LNCAP (cell line): ENCODE results near the gene TSSK2.

Experiments used
- TF ChIP-seq, protein P1 (sequence below): fragments of 450-650 bp; IDR thresholded peaks from 2 replicates; pipeline ENCODE4 v1.5.1; 2017; ENCODE audit warnings: mild to moderate bottlenecking

TSSK2 gene

DNA sequence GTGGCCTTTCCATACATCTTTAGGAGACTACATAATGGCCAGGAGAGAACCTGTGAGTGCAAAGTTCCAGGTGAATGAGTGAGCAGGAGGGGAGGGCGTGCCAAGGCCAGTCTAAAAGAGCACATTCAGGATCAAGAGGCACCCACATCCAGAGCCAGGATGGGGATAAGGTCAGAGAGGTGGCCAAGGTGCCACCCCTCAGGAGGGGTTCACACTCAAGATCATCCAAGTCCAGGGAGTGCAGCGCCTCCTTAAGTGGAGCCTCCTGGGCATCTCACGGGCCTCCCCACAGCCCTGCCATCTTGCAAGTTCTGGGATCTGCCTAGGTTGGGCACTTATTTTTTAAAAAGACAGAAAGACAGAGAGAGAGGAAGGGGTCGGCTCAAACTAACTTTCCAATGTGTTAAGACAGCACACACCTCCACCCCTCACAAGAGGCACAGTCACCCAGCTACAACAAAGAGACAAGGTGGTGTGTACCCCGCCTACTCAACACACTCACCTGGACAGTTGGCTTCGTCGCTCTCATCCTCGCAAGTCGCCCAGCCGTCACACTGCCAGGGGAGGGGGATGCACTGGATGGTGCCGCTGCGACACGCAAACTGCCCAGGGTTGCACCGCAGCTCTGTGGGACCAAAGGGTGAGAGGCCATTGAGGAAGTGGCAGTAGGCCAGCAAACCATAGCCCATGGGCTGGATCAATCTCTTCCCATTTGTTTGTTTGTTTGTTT, 42.1 kb upstream of the TSSK2 start:
- TF ChIP-seq, protein P1, sequence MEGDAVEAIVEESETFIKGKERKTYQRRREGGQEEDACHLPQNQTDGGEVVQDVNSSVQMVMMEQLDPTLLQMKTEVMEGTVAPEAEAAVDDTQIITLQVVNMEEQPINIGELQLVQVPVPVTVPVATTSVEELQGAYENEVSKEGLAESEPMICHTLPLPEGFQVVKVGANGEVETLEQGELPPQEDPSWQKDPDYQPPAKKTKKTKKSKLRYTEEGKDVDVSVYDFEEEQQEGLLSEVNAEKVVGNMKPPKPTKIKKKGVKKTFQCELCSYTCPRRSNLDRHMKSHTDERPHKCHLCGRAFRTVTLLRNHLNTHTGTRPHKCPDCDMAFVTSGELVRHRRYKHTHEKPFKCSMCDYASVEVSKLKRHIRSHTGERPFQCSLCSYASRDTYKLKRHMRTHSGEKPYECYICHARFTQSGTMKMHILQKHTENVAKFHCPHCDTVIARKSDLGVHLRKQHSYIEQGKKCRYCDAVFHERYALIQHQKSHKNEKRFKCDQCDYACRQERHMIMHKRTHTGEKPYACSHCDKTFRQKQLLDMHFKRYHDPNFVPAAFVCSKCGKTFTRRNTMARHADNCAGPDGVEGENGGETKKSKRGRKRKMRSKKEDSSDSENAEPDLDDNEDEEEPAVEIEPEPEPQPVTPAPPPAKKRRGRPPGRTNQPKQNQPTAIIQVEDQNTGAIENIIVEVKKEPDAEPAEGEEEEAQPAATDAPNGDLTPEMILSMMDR, result no peak

DNA sequence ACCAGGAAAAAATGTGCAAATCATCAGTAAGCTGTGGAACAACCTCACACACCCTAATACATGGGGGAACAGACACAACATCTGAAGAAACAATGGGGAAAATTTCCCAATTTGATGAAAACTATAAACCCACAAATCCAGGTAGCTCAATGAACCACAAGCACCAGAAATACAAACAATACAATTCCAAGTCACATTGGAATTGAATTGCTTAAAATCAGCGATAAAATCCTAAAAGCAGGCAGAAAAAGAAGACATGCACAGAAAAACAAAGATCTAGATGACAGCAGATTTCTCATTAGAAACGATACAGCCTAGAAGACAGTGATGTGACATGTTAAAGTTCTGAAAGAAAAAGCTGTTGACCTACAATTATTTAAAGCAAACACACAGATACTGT, 40.9 kb upstream of the TSSK2 start:
- TF ChIP-seq, protein P1, result no peak

DNA sequence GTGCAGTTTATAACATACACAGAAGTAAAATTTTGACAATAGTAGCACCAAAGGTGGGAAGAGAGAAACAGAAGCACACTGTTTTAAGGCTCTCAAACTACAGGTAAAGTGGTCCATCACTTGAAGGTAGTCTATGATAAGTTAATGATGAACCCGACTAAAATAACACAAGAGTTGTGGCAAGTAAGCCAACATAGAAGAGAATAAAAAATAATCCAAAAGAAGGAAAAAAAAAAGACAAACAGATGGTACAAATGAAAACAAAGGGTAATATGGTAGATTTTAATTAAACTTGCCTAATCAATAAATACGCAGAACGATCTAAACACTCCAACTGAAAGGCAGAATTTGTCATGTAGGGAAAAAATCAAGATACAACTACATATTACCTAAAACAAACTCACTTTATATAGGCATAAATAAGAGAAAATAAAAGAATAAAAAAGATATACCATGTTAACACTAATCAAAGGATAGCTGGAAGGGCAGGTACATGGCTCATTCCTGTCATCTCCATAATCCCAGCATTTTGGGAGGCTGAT, 40.5 kb upstream of the TSSK2 start:
- TF ChIP-seq, protein P1, result no peak

DNA sequence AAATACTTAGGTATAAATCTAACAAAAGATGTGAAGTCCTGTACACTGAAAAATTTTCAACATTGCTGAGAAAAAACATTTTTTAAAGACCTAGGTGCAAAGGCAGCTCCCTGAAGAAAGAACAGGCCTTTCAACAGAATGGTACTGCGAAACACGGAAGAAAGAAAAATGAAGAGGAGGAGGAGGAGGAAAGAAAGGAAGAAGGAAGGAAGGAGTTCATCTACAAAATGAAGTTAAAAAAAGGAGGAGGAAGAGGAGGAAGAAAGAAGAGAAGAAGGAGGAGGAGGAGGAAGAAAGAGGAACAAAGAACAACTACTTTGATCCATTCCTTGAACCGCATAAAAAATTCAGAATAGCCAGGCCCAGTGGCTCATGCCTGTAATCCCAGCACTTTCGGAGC, 38.4 kb upstream of the TSSK2 start:
- TF ChIP-seq, protein P1, result no peak

DNA sequence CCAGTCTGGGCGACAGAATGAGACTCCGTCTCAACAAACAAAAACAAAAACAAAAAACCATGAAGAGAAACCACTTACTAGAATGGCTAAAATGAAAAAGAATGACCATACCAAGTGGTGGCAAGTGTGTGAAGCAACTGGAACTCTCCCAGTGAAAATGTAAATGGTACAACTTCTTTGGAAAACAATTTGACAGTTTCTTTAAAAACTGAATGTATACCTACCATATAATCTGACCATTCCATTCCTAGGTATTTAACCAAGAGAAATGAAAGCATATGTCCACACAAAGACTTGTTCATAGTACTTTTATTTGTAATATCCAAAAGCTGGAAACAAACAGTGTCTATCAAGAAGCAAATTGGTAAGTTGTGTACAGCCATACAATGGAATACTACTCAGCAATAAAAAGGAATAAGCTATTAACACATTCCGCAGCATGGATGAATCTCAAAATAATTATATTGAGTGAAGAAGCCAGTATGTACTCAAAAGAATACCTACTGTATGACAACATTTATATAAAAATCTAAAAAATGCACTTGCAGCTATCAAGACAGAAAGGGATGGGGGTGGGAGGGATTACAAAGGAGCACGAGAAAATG, 36.6 kb upstream of the TSSK2 start:
- TF ChIP-seq, protein P1, result no peak

DNA sequence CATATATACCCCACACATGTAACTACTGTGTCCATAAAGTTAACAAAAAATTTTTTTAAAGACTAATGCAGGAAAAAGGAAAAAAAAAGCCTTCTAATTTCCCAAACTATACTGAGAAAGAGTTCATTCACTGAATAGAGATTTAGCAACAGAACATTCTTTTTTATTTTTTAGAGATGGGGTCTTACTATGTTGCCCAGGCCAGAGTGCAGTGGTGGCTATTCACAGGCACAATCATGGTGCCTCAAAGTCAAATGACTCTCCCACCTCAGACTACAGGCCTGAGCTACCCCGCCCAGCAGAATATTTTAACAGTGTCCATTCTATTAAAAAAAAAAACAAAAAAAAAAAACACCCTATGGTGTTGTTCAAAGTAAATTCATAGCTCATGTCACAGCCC, 34.6 kb upstream of the TSSK2 start:
- TF ChIP-seq, protein P1, result no peak

DNA sequence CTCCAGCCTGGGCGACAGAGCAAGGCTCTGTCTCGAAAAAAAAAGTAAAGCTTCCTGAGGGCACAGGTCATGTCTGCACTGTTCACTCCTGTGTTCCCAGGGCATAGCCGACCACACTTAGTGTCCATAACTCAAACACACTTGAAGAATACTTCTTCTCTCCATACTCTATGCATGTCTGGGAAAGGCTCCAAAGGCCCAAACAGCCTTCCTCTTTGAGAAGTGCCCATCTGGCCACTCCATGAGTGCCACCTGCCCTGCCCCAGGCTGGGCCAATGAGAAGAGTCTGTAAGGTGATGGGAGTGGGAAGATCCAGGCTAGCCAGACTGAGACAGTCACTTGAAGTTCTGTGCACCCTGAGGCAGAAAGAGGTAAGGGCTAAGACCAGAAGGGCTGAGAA, 33.6 kb upstream of the TSSK2 start:
- TF ChIP-seq, protein P1, result no peak
